Panc1 (cell line): ENCODE results near the gene MTA3. TPM values are rescaled to one million over a fixed set of nuclear protein-coding genes. Genes with fewer than 3 reads are reported as not detected.

Experiments used
- ATAC-seq: fragments of 200-7000 bp; cut with Tn5 transposase; 2 replicates; pipeline ENCODE4 v1.9.1; 2020; ENCODE audit warnings: mild to moderate bottlenecking, moderate library complexity
- BruUV-seq: library from RNA; stranded (reverse); fragments of 400-500 nt; replicated peaks from 2 replicates; lab custom pipeline; 2021; lab: Mats Ljungman, UMichigan
- CTCF ChIA-PET: fragments of 300-600 bp; sonication (Branson Sonifier 250); formaldehyde crosslinking; loops from one replicate; lab custom pipeline; 2022; ENCODE audit warnings: antibody characterized with exemption; lab: Charles Lee
- POLR2A ChIA-PET: fragments of 300-600 bp; sonication (Branson Sonifier 250); formaldehyde crosslinking; loops from one replicate; lab custom pipeline; 2022; ENCODE audit warnings: antibody characterized with exemption; lab: Charles Lee
- DNase-seq: peaks from one replicate; pipeline ENCODE4 v3.0.0-alpha.2; 2010; ENCODE audit warnings: low read depth, low spot score
- H3K27ac ChIP-seq: 2 replicates; pipeline ENCODE4 v1.5.1; 2011; ENCODE audit warnings: mild to moderate bottlenecking, low read length, inconsistent platforms
- H3K27me3 ChIP-seq: fragments of 200-500 bp; sonication (Bioruptor generic); 2 replicates; pipeline ENCODE4 v1.6.0; 2014; ENCODE audit warnings: low read length, inconsistent platforms; ENCODE audit not compliant: control insufficient read depth, insufficient read depth
- H3K36me3 ChIP-seq: fragments of 200-500 bp; sonication (Bioruptor generic); 2 replicates; pipeline ENCODE4 v1.5.1; 2014; ENCODE audit warnings: inconsistent platforms, mild to moderate bottlenecking, low read length, moderate library complexity; ENCODE audit not compliant: control insufficient read depth, insufficient read depth
- H3K4me1 ChIP-seq: 2 replicates; pipeline ENCODE4 v1.5.1; 2011; ENCODE audit warnings: inconsistent platforms, mild to moderate bottlenecking, low read length, moderate library complexity; ENCODE audit not compliant: control insufficient read depth, insufficient read depth
- H3K4me3 ChIP-seq, 2 experiments: 2 replicates each; pipeline ENCODE4 v1.5.1; 2011 to 2012; ENCODE audit warnings: low read depth in 2 of 2, low read length in 2 of 2, mild to moderate bottlenecking in 2 of 2, inconsistent platforms in 1 of 2, moderate library complexity in 1 of 2
- H3K9me3 ChIP-seq: fragments of 200-500 bp; sonication (Bioruptor generic); 2 replicates; pipeline ENCODE4 v1.5.1; 2014; ENCODE audit warnings: low read depth, mild to moderate bottlenecking, inconsistent platforms, low read length, moderate library complexity; ENCODE audit not compliant: control insufficient read depth, insufficient read depth
- POLR2AphosphoS5 ChIP-seq: IDR thresholded peaks from 2 replicates; pipeline ENCODE4 v1.6.1; 2012; ENCODE audit warnings: mild to moderate bottlenecking, low read depth, low read length, moderate library complexity
- SIN3A ChIP-seq: IDR thresholded peaks from 2 replicates; pipeline ENCODE4 v1.6.1; 2012; ENCODE audit warnings: low read depth, mild to moderate bottlenecking, low read length, moderate library complexity, borderline replicate concordance; ENCODE audit not compliant: insufficient read depth
- TCF7L2 ChIP-seq: IDR thresholded peaks from 2 replicates; pipeline ENCODE4 v1.6.1; 2011; ENCODE audit warnings: mild to moderate bottlenecking, low read depth, low read length, inconsistent platforms
- in situ Hi-C: cut with HindIII; loops from 2 replicates; pipeline ENCODE4 v1.10.0; 2016; ENCODE audit warnings: low sequenced_read_pairs, low pct_unique_long_range_greater_than_20kb
- intact Hi-C: fragments of 100-400 bp; cut with micrococcal nuclease; formaldehyde crosslinking; loops from one replicate; pipeline ENCODE4 v1.10.0; 2022; ENCODE audit not compliant: unreplicated experiment
- total RNA-seq: library from RNA; stranded (reverse); gene quantifications from one replicate; pipeline ENCODE4 v1.2.1, GENCODE V29; 2021; ENCODE audit not compliant: unreplicated experiment
- TF ChIP-seq, protein P1 (sequence below), 2 experiments: IDR thresholded peaks; 2 replicates each; pipeline ENCODE4 v1.6.1; 2011 to 2012; ENCODE audit warnings: low read depth in 2 of 2, control low read depth in 1 of 2, low read length in 1 of 2, mild to moderate bottlenecking in 1 of 2, moderate library complexity in 1 of 2; ENCODE audit not compliant: insufficient read depth in 1 of 2
- TF ChIP-seq, protein P2 (sequence below): fragments of 450-650 bp; IDR thresholded peaks from 2 replicates; pipeline ENCODE4 v1.5.1; 2017; ENCODE audit warnings: mild to moderate bottlenecking

Gene MTA3
- total RNA-seq, 1 experiment from 2014 or later = 65.6 TPM

DNA sequence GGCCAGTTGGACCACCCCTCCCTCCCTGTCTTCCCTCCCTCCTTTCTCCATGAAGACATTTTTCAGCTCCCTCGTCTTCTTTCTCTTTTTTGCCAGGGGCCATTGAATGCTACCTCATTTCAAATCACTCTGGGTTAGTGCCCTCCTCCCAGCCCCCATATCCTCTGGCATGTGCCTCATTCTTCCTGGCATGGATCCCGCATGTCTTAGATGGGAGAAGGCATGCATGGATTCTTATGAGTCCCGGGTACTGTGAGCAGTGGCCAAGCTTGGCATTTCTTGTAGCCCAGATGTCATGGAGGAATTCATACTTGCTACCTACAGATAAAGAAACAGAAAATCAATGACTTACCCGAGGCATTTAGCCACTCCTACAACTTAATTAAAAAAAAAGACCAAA lies 232.9 kb downstream of the MTA3 start:
- no peaks in the 10 kb centered on the region for H3K27me3 ChIP-seq
- ChIA-PET CTCF (no interaction called here), POLR2A (no interaction called here)
- H3K27ac ChIP-seq = no peak overlapping the region
- no peak overlapping the region for H3K4me3 ChIP-seq
- intact Hi-C loops = no loop called here
- TF ChIP-seq, protein P1, sequence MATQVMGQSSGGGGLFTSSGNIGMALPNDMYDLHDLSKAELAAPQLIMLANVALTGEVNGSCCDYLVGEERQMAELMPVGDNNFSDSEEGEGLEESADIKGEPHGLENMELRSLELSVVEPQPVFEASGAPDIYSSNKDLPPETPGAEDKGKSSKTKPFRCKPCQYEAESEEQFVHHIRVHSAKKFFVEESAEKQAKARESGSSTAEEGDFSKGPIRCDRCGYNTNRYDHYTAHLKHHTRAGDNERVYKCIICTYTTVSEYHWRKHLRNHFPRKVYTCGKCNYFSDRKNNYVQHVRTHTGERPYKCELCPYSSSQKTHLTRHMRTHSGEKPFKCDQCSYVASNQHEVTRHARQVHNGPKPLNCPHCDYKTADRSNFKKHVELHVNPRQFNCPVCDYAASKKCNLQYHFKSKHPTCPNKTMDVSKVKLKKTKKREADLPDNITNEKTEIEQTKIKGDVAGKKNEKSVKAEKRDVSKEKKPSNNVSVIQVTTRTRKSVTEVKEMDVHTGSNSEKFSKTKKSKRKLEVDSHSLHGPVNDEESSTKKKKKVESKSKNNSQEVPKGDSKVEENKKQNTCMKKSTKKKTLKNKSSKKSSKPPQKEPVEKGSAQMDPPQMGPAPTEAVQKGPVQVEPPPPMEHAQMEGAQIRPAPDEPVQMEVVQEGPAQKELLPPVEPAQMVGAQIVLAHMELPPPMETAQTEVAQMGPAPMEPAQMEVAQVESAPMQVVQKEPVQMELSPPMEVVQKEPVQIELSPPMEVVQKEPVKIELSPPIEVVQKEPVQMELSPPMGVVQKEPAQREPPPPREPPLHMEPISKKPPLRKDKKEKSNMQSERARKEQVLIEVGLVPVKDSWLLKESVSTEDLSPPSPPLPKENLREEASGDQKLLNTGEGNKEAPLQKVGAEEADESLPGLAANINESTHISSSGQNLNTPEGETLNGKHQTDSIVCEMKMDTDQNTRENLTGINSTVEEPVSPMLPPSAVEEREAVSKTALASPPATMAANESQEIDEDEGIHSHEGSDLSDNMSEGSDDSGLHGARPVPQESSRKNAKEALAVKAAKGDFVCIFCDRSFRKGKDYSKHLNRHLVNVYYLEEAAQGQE (IDR thresholded peaks at IDR 0.05; ENCODE audit: insufficient read depth in 1 of 2, low read depth in 2 of 2, low read length in 1 of 2) = no peak
- TF ChIP-seq POLR2AphosphoS5 (no peak), TCF7L2 (no peak), SIN3A (no peak)
- TF ChIP-seq, protein P2, sequence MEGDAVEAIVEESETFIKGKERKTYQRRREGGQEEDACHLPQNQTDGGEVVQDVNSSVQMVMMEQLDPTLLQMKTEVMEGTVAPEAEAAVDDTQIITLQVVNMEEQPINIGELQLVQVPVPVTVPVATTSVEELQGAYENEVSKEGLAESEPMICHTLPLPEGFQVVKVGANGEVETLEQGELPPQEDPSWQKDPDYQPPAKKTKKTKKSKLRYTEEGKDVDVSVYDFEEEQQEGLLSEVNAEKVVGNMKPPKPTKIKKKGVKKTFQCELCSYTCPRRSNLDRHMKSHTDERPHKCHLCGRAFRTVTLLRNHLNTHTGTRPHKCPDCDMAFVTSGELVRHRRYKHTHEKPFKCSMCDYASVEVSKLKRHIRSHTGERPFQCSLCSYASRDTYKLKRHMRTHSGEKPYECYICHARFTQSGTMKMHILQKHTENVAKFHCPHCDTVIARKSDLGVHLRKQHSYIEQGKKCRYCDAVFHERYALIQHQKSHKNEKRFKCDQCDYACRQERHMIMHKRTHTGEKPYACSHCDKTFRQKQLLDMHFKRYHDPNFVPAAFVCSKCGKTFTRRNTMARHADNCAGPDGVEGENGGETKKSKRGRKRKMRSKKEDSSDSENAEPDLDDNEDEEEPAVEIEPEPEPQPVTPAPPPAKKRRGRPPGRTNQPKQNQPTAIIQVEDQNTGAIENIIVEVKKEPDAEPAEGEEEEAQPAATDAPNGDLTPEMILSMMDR = no peak
- H3K4me1 ChIP-seq = no peaks in the 10 kb centered on the region
- BruUV-seq = no TSS peak
- no peaks in the 10 kb centered on the region for H3K9me3 ChIP-seq
- H3K36me3 ChIP-seq = no peaks in the 10 kb centered on the region
- ATAC-seq (no peak), DNase-seq (no peak)
- in situ Hi-C loops = no loop called here

DNA sequence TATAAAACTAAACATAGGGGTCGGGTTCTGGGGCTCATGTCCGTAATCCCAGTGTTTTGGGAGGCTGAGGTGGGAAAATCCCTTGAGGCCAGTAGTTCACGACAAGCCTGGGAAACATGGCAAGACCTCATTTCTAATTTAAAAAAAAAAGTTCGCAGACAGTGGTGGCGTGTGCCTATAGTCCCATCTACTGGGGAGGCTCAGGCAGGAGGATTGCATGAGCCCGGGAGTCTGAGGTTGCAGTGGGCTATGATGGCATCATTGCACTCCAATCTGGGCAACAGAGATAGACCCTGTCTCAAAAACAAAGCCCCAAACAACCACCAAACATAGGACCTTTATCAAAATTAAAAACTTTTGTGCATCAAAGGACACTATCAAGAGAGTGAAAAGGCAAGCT lies 233.7 kb downstream of the MTA3 start:
- no peaks in the 10 kb centered on the region for H3K9me3 ChIP-seq
- no peak overlapping the region for H3K4me3 ChIP-seq
- no peaks in the 10 kb centered on the region for H3K36me3 ChIP-seq
- no peaks in the 10 kb centered on the region for H3K4me1 ChIP-seq
- in situ Hi-C loops (no loop called here), intact Hi-C loops (no loop called here)
- ChIA-PET CTCF (no interaction called here), POLR2A (no interaction called here)
- no peaks in the 10 kb centered on the region for H3K27me3 ChIP-seq
- DNase-seq = no peak
- H3K27ac ChIP-seq = no peak overlapping the region
- TF ChIP-seq, protein P2 = peak; percentile 41
- TF ChIP-seq, protein P1 (IDR thresholded peaks at IDR 0.05; ENCODE audit: insufficient read depth in 1 of 2, low read depth in 2 of 2, low read length in 1 of 2) = no peak
- ATAC-seq = no peak
- BruUV-seq = no TSS peak
